Small intestine (tissue), 7 donors: ENCODE data around the gene SPAG4. TPM values are rescaled to one million over a fixed set of nuclear protein-coding genes. Genes with fewer than 3 reads are reported as not detected.

Experiments
- DNase-seq, 2 donors: peaks; one replicate each; pipeline versions ENCODE4 v3.0.0 to v3.0.0-alpha.2; 2013
- FAIRE-seq: peaks from 2 replicates; lab custom pipeline; 2012; peaks lifted over from hg19 to GRCh38; lab: Jason Lieb, UNC
- H3K27ac ChIP-seq, 3 donors: one replicate each; pipeline ENCODE4 v1.5.1; 2013; ENCODE audit warnings: low read length in 2 of 3, mild to moderate bottlenecking in 2 of 3, control low read depth in 1 of 3, inconsistent platforms in 1 of 3, low read depth in 1 of 3, moderate library complexity in 1 of 3
- H3K27me3 ChIP-seq, 3 donors: one replicate each; pipeline ENCODE4 v1.6.1; 2013; ENCODE audit warnings: low read length in 3 of 3, inconsistent platforms in 1 of 3; ENCODE audit not compliant: control insufficient read depth in 3 of 3, insufficient read depth in 3 of 3
- H3K36me3 ChIP-seq, 3 donors: one replicate each; pipeline ENCODE4 v1.6.1; 2013; ENCODE audit warnings: low read length in 3 of 3, inconsistent platforms in 1 of 3, low read depth in 1 of 3, mild to moderate bottlenecking in 1 of 3, moderate library complexity in 1 of 3; ENCODE audit not compliant: control insufficient read depth in 3 of 3, insufficient read depth in 2 of 3
- H3K4me1 ChIP-seq, 3 donors: one replicate each; pipeline ENCODE4 v1.6.1; 2013; ENCODE audit warnings: low read length in 2 of 3, inconsistent platforms in 1 of 3, low read depth in 1 of 3, mild to moderate bottlenecking in 1 of 3, moderate library complexity in 1 of 3; ENCODE audit not compliant: control insufficient read depth in 3 of 3, insufficient read depth in 2 of 3
- H3K4me3 ChIP-seq, 3 donors: one replicate each; pipeline ENCODE4 v1.5.1; 2013; ENCODE audit warnings: low read length in 3 of 3, control low read depth in 1 of 3, inconsistent platforms in 1 of 3, low read depth in 1 of 3, mild to moderate bottlenecking in 1 of 3, moderate library complexity in 1 of 3
- H3K9me3 ChIP-seq, 2 donors: one replicate each; pipeline ENCODE4 v1.6.1; 2013; ENCODE audit warnings: low read depth in 1 of 2, low read length in 1 of 2; ENCODE audit not compliant: control insufficient read depth in 2 of 2, insufficient read depth in 1 of 2
- WGBS, 3 donors: extraction: QIAGEN DNeasy Blood & Tissue Kit; methylation state at CpG; one replicate each; pipeline ENCODE4 v1.1.7; 2013; 5-methylcytosine and 5-hydroxymethylcytosine counted together
- polyA plus RNA-seq, 4 donors: library from polyadenylated mRNA; stranded (reverse) in 3 of 4; unstranded in 1 of 4; fragments of 200-250 nt in 3 of 4; fragments of 120-200 nt in 1 of 4; gene quantifications; one replicate each; pipeline versions ENCODE4 v1.2.1 to v1.2.3, GENCODE V29; 2013
- donor health status: healthy with polysubstance abuse.
- donor health status: control.
- donor health status: control.
- donor health status: Bipolar disorder and iron deficiency.
- donor health status: healthy.

The SPAG4 gene
- polyA plus RNA-seq, 4 donors: 0.96 to 10.5 (median 2.1) TPM

GRCh38 chr20:35662551-35662950, 46.9 kb downstream of the SPAG4 start:
- peaks cover 3 to 11% (median 7%) of the 10 kb centered on the region in 3 donors for H3K4me1 ChIP-seq
- H3K27me3 ChIP-seq: no peaks in the 10 kb centered on the region
- no peaks in the 10 kb centered on the region for H3K36me3 ChIP-seq
- DNase-seq (no peak), FAIRE-seq (no peak)
- H3K9me3 ChIP-seq: no peaks in the 10 kb centered on the region
- no peak overlapping the region for H3K27ac ChIP-seq
- 0 to 12% (median 7%) methylated on average over 2 of the region's 2 CpGs for WGBS, 3 donors
- peak overlapping the region in 1 of 3 donors; percentile 33 for H3K4me3 ChIP-seq

- Histone ChIP-seq H3K4me3 (peak overlapping the region; percentile 81 to 89 (median 89)), H3K9me3 (no peaks in the 10 kb centered on the region)
Measured at GRCh38 chr20:35663516-35664465, 48.2 kb downstream of the SPAG4 start.

GRCh38 chr20:35664466-35665206, 49.0 kb downstream of the SPAG4 start, which contains the start of the genes CPNE1 and RBM12:
Gene CPNE1 (minus strand): TSS chr20:35664900. CDS start chr20:35632923, 31,977 bp downstream.
Gene RBM12 (minus strand): TSS chr20:35664900. CDS start chr20:35655322, 9,578 bp downstream.
- FAIRE-seq (no peak), DNase-seq (peak; percentile 91 to 97)
- peaks cover 3 to 11% (median 7%) of the 10 kb centered on the region in 3 donors for H3K4me1 ChIP-seq
- 0 to 1% (median 1%) methylated on average over 60 to 61 of the region's 61 CpGs for WGBS, 3 donors
- H3K27ac ChIP-seq: peak within 1 kb of the TSS; percentile 95 to 99 (median 98)
- H3K27me3 ChIP-seq: no peaks in the 10 kb centered on the region
- H3K9me3 ChIP-seq: no peaks in the 10 kb centered on the region
- H3K36me3 ChIP-seq: peaks cover 2 to 5% (median 4%) of the 10 kb centered on the region in 3 donors
- H3K4me3 ChIP-seq: peak within 1 kb of the TSS; percentile 81 to 89 (median 89)

More at GRCh38 chr20:35663516-35664465, 48.2 kb downstream of the SPAG4 start:
- FAIRE-seq (no peak), DNase-seq (peak; percentile 61 to 77)
- Histone ChIP-seq H3K4me1 (peaks cover 3 to 11% (median 7%) of the 10 kb centered on the region in 3 donors), H3K27ac (peak overlapping the region; percentile 95 to 99 (median 98)), H3K36me3 (peaks cover 0 to 2% (median 0%) of the 10 kb centered on the region in 3 donors), H3K27me3 (no peaks in the 10 kb centered on the region)
- 0 to 1% (median 0%) methylated on average over 28 of the region's 28 CpGs for WGBS, 3 donors

GRCh38 chr20:35665949-35666288, 50.3 kb downstream of the SPAG4 start:
- Histone ChIP-seq H3K36me3 (peaks cover 2 to 10% (median 10%) of the 10 kb centered on the region in 3 donors), H3K4me3 (no peak overlapping the region), H3K4me1 (peaks cover 3 to 7% (median 3%) of the 10 kb centered on the region in 3 donors), H3K27ac (no peak overlapping the region), H3K9me3 (no peaks in the 10 kb centered on the region), H3K27me3 (no peaks in the 10 kb centered on the region)
- FAIRE-seq (no peak), DNase-seq (no peak)
- 96 to 99% (median 98%) methylated on average over 16 to 17 of the region's 17 CpGs for WGBS, 3 donors

GRCh38 chr20:35669221-35669620, 53.6 kb downstream of the SPAG4 start:
- FAIRE-seq (no peak), DNase-seq (no peak)
- Histone ChIP-seq H3K27ac (no peak overlapping the region), H3K4me3 (no peak overlapping the region), H3K9me3 (no peaks in the 10 kb centered on the region), H3K36me3 (peaks cover 11 to 41% (median 20%) of the 10 kb centered on the region in 3 donors), H3K27me3 (no peaks in the 10 kb centered on the region), H3K4me1 (no peaks in the 10 kb centered on the region)
- 92 to 97% (median 95%) methylated on average over 5 of the region's 5 CpGs for WGBS, 3 donors

- H3K36me3 ChIP-seq: peaks cover 16 to 41% (median 22%) of the 10 kb centered on the region in 3 donors
- no peak for DNase-seq
- WGBS, 3 donors: 83 to 100% (median 89%) methylated on average over 1 of the region's 1 CpG
- no peaks in the 10 kb centered on the region for H3K27me3 ChIP-seq
- no peaks in the 10 kb centered on the region for H3K4me1 ChIP-seq
- no peak for FAIRE-seq
- H3K9me3 ChIP-seq: no peaks in the 10 kb centered on the region
- H3K4me3 ChIP-seq: no peak overlapping the region
- no peak overlapping the region for H3K27ac ChIP-seq
Measured at GRCh38 chr20:35669681-35670080, 54.1 kb downstream of the SPAG4 start.
